ENCODE data around the gene SIPA1L3.
A peak's percentile ranks its signal among the peaks of the same experiment; 100 is the strongest.

Gene SIPA1L3

DNA sequence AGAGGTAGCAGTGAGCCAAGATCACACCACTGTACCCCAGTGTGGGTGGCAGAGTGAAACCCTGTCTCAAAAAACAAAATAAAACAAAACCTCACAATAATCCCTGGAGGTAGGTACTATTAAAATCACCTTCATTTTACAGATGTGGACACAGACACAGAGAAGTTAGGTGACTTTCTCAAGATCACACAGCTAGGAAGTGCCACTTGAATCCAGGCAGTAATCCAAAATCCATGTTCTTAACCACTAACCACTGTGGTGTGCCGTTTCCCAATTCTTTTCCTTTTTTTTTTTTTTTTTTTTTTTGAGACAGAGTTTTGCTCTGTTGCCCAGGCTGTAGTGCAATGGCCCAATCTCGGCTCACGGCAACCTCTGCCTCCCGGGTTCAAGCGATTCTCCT, 340.1 kb downstream of the SIPA1L3 start:
- no peak overlapping the region for H3K4ac ChIP-seq (ENCODE audit: low read depth, low read length)
- no peak overlapping the region for H3K27ac ChIP-seq (ENCODE audit: low read depth, low read length)
- H3K4me3 ChIP-seq (ENCODE audit: low read length), result no peak overlapping the region
- WGBS (ENCODE audit: extremely low coverage, insufficient coverage, low lambda C conversion rate), result no CpG with 5 or more reads among the region's 5 CpGs
- H3K36me3 ChIP-seq (ENCODE audit: control insufficient read depth, insufficient read depth, low read length), result no peaks in the 10 kb centered on the region
- H3K79me2 ChIP-seq (ENCODE audit: control insufficient read depth, insufficient read depth, low read length), result no peaks in the 10 kb centered on the region
- H2BK120ac ChIP-seq (ENCODE audit: low read depth, low read length), result no peak overlapping the region
- no peak overlapping the region for H3K4me2 ChIP-seq (ENCODE audit: low read length)
- no peak overlapping the region for H4K5ac ChIP-seq (ENCODE audit: low read length)
- H3K79me1 ChIP-seq (ENCODE audit: low read length), result no peaks in the 10 kb centered on the region
- H2AK5ac ChIP-seq (ENCODE audit: low read length), result no peak overlapping the region
- no peak for DNase-seq
- no peak overlapping the region for H2BK5ac ChIP-seq (ENCODE audit: low read length)
- H3K27me3 ChIP-seq (ENCODE audit: insufficient read depth, low read length, poor library complexity), result no peaks in the 10 kb centered on the region
- no peak overlapping the region for H4K8ac ChIP-seq (ENCODE audit: low read depth, low read length)
- H2BK15ac ChIP-seq (replicated peaks; ENCODE audit: low read depth), result no peak overlapping the region
- no peak overlapping the region for H3K9ac ChIP-seq (ENCODE audit: low read length)
- no peak overlapping the region for H3K18ac ChIP-seq (ENCODE audit: low read length)
- peaks cover 2% of the 10 kb centered on the region for H3K4me1 ChIP-seq (ENCODE audit: control insufficient read depth, low read depth, low read length)
- no peak overlapping the region for H3K23ac ChIP-seq (ENCODE audit: low read length)
- no peak overlapping the region for H3K56ac ChIP-seq (ENCODE audit: low read length)

DNA sequence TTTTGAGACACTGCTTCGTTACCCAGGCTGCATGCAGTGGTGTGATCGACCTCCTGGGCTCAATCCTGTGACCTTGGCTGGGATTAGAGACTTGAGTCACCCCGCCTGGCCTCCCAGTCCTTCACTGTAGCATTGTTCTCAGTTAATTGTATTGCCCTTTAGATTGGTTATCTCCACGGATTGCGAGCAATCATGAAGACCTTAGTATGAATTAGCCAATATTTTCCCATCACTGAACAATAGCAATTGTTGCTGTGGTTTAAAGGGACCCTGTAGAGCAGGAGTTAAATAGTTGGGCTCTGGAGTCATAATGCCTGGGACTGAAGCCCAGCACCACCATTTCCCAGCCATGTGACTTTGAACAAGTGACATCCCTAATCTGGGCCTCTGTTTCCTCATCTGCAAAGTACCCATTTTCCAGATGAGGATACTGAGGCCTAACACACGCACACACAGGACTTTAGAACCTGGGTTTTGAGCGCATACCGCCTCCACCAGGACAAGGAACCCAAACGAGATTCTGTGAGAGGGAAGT, 340.8 kb downstream of the SIPA1L3 start:
- no peak overlapping the region for H3K18ac ChIP-seq (ENCODE audit: low read length)
- H2BK120ac ChIP-seq (ENCODE audit: low read depth, low read length), result no peak overlapping the region
- H3K4me2 ChIP-seq (ENCODE audit: low read length), result no peak overlapping the region
- no peak overlapping the region for H3K23ac ChIP-seq (ENCODE audit: low read length)
- no peak overlapping the region for H3K56ac ChIP-seq (ENCODE audit: low read length)
- H2BK5ac ChIP-seq (ENCODE audit: low read length), result no peak overlapping the region
- H3K4me1 ChIP-seq (ENCODE audit: control insufficient read depth, low read depth, low read length), result peaks cover 6% of the 10 kb centered on the region
- DNase-seq, result peak; percentile 72
- H3K27me3 ChIP-seq (ENCODE audit: insufficient read depth, low read length, poor library complexity), result no peaks in the 10 kb centered on the region
- WGBS (ENCODE audit: extremely low coverage, insufficient coverage, low lambda C conversion rate), result no CpG with 5 or more reads among the region's 9 CpGs
- no peak overlapping the region for H4K5ac ChIP-seq (ENCODE audit: low read length)
- no peak overlapping the region for H2AK5ac ChIP-seq (ENCODE audit: low read length)
- H3K4me3 ChIP-seq (ENCODE audit: low read length), result no peak overlapping the region
- H2BK15ac ChIP-seq (replicated peaks; ENCODE audit: low read depth), result no peak overlapping the region
- no peaks in the 10 kb centered on the region for H3K79me2 ChIP-seq (ENCODE audit: control insufficient read depth, insufficient read depth, low read length)
- H3K79me1 ChIP-seq (ENCODE audit: low read length), result no peaks in the 10 kb centered on the region
- H3K27ac ChIP-seq (ENCODE audit: low read depth, low read length), result no peak overlapping the region
- H3K9ac ChIP-seq (ENCODE audit: low read length), result no peak overlapping the region
- no peaks in the 10 kb centered on the region for H3K36me3 ChIP-seq (ENCODE audit: control insufficient read depth, insufficient read depth, low read length)
- no peak overlapping the region for H4K8ac ChIP-seq (ENCODE audit: low read depth, low read length)
- H3K4ac ChIP-seq (ENCODE audit: low read depth, low read length), result no peak overlapping the region

DNA sequence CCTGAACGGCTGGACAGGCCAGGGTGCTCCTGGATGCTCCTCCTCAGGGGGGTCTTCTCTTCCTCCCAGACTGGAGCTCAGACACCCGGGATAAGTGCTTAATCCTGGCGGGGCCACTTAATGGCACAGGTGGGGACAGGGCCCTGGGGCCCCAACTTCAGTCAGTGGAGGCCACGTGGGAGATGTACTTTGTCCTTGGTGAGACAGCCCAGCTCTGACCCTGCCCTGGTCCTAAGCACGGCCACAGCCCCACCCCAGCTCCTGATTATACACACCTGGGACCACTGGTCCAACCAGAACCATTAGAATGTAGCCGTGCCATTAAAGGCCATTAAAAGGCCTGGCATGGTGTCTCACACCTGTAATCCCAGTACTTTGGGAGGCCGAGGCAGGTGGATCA, 341.4 kb downstream of the SIPA1L3 start:
- no peak overlapping the region for H3K4ac ChIP-seq (ENCODE audit: low read depth, low read length)
- H3K9ac ChIP-seq (ENCODE audit: low read length), result no peak overlapping the region
- no peak overlapping the region for H2AK5ac ChIP-seq (ENCODE audit: low read length)
- no peaks in the 10 kb centered on the region for H3K36me3 ChIP-seq (ENCODE audit: control insufficient read depth, insufficient read depth, low read length)
- no peak overlapping the region for H3K56ac ChIP-seq (ENCODE audit: low read length)
- H3K79me2 ChIP-seq (ENCODE audit: control insufficient read depth, insufficient read depth, low read length), result no peaks in the 10 kb centered on the region
- H4K5ac ChIP-seq (ENCODE audit: low read length), result no peak overlapping the region
- H3K27ac ChIP-seq (ENCODE audit: low read depth, low read length), result no peak overlapping the region
- no peak overlapping the region for H3K18ac ChIP-seq (ENCODE audit: low read length)
- WGBS (ENCODE audit: extremely low coverage, insufficient coverage, low lambda C conversion rate), result no CpG with 5 or more reads among the region's 7 CpGs
- H2BK5ac ChIP-seq (ENCODE audit: low read length), result no peak overlapping the region
- H2BK120ac ChIP-seq (ENCODE audit: low read depth, low read length), result no peak overlapping the region
- H3K4me2 ChIP-seq (ENCODE audit: low read length), result no peak overlapping the region
- DNase-seq, result no peak
- no peak overlapping the region for H3K4me3 ChIP-seq (ENCODE audit: low read length)
- H2BK15ac ChIP-seq (replicated peaks; ENCODE audit: low read depth), result no peak overlapping the region
- H3K79me1 ChIP-seq (ENCODE audit: low read length), result no peaks in the 10 kb centered on the region
- no peak overlapping the region for H3K23ac ChIP-seq (ENCODE audit: low read length)
- no peak overlapping the region for H4K8ac ChIP-seq (ENCODE audit: low read depth, low read length)
- no peaks in the 10 kb centered on the region for H3K27me3 ChIP-seq (ENCODE audit: insufficient read depth, low read length, poor library complexity)
- peaks cover 6% of the 10 kb centered on the region for H3K4me1 ChIP-seq (ENCODE audit: control insufficient read depth, low read depth, low read length)

DNA sequence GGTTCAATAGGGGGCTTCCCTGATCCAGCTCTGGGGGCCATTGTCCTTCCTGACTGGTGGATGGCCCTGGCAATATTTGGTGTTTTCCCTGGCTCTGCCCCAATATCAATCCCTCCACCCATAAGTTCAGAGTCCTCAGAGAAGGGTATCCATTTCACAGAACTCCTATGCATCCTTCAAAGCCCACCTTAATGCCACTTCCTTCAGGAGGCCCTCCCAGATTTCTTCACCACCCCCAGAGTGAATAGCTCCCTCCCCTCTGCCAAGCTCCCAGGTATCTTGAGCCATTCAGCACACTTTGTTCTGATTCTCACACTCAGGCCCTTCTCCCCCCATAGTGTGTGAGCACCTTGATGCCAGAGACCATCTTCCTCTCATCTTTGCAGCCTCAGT, 343.4 kb downstream of the SIPA1L3 start:
- H2BK5ac ChIP-seq (ENCODE audit: low read length), result no peak overlapping the region
- no peak overlapping the region for H2BK15ac ChIP-seq (replicated peaks; ENCODE audit: low read depth)
- no peak overlapping the region for H4K8ac ChIP-seq (ENCODE audit: low read depth, low read length)
- H2AK5ac ChIP-seq (ENCODE audit: low read length), result peak overlapping the region; percentile 78
- no peak overlapping the region for H2BK120ac ChIP-seq (ENCODE audit: low read depth, low read length)
- no peak overlapping the region for H3K9ac ChIP-seq (ENCODE audit: low read length)
- H3K27me3 ChIP-seq (ENCODE audit: insufficient read depth, low read length, poor library complexity), result no peaks in the 10 kb centered on the region
- H3K4ac ChIP-seq (ENCODE audit: low read depth, low read length), result no peak overlapping the region
- no peak overlapping the region for H3K23ac ChIP-seq (ENCODE audit: low read length)
- no peak overlapping the region for H3K18ac ChIP-seq (ENCODE audit: low read length)
- no peak overlapping the region for H4K5ac ChIP-seq (ENCODE audit: low read length)
- no peak overlapping the region for H3K4me2 ChIP-seq (ENCODE audit: low read length)
- no peaks in the 10 kb centered on the region for H3K79me1 ChIP-seq (ENCODE audit: low read length)
- no peaks in the 10 kb centered on the region for H3K79me2 ChIP-seq (ENCODE audit: control insufficient read depth, insufficient read depth, low read length)
- H3K27ac ChIP-seq (ENCODE audit: low read depth, low read length), result no peak overlapping the region
- peaks cover 6% of the 10 kb centered on the region for H3K4me1 ChIP-seq (ENCODE audit: control insufficient read depth, low read depth, low read length)
- no peak for DNase-seq
- no peaks in the 10 kb centered on the region for H3K36me3 ChIP-seq (ENCODE audit: control insufficient read depth, insufficient read depth, low read length)
- no peak overlapping the region for H3K4me3 ChIP-seq (ENCODE audit: low read length)
- H3K56ac ChIP-seq (ENCODE audit: low read length), result no peak overlapping the region

DNA sequence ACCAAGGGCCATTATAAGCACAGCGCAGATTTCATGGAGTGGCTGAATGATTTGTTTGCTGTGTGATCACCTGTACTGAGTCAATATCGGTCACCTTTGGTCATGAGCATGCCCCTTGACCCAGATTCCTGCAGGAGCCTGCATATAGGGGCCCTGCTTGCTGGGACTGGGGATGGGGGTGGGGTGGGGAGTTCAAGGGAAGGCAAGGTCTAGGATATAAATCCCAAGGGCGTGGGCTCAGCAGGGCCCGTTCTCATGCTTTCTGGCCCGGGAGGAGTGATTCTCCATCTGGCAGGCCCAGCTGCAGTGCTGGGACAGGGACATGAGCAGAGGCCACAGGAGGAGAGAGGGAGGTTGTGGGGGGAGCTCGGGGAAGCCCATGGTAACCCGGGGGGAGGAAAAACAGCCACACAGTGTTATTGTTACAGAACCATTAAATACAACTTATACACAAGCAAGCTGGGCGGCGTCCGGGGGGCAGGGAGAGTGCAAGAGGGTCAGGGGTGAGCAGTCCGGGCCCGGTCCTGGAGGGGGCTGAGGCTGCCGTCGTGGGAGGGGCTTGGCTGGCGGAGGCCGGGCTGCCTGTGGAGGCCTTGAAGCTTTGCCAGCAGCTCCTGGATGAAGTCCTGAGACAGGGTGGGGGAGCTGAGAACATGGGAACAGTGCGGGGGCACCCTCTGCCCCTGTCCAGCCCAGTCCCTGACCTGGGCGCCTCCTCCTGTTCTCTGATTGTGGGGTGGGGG, 344.0 kb downstream of the SIPA1L3 start:
- H2BK5ac ChIP-seq (ENCODE audit: low read length), result no peak overlapping the region
- H2AK5ac ChIP-seq (ENCODE audit: low read length), result peak overlapping the region; percentile 78
- H3K27me3 ChIP-seq (ENCODE audit: insufficient read depth, low read length, poor library complexity), result no peaks in the 10 kb centered on the region
- H3K9ac ChIP-seq (ENCODE audit: low read length), result peak overlapping the region; percentile 39
- H2BK15ac ChIP-seq (replicated peaks; ENCODE audit: low read depth), result no peak overlapping the region
- peak overlapping the region; percentile 63 for H3K4ac ChIP-seq (ENCODE audit: low read depth, low read length)
- H3K79me2 ChIP-seq (ENCODE audit: control insufficient read depth, insufficient read depth, low read length), result no peaks in the 10 kb centered on the region
- H3K27ac ChIP-seq (ENCODE audit: low read depth, low read length), result peak overlapping the region; percentile 4
- H3K4me1 ChIP-seq (ENCODE audit: control insufficient read depth, low read depth, low read length), result peaks cover 6% of the 10 kb centered on the region
- H4K5ac ChIP-seq (ENCODE audit: low read length), result no peak overlapping the region
- H4K8ac ChIP-seq (ENCODE audit: low read depth, low read length), result no peak overlapping the region
- peak overlapping the region; percentile 7 for H3K4me2 ChIP-seq (ENCODE audit: low read length)
- no peaks in the 10 kb centered on the region for H3K79me1 ChIP-seq (ENCODE audit: low read length)
- H3K36me3 ChIP-seq (ENCODE audit: control insufficient read depth, insufficient read depth, low read length), result no peaks in the 10 kb centered on the region
- H3K18ac ChIP-seq (ENCODE audit: low read length), result peak overlapping the region; percentile 41
- no CpG with 5 or more reads among the region's 18 CpGs for WGBS (ENCODE audit: extremely low coverage, insufficient coverage, low lambda C conversion rate)
- H3K23ac ChIP-seq (ENCODE audit: low read length), result no peak overlapping the region
- H2BK120ac ChIP-seq (ENCODE audit: low read depth, low read length), result peak overlapping the region; percentile 16
- no peak for DNase-seq
- peak overlapping the region; percentile 11 for H3K56ac ChIP-seq (ENCODE audit: low read length)
- H3K4me3 ChIP-seq (ENCODE audit: low read length), result no peak overlapping the region

Data from mesendoderm (in vitro differentiated cells).